Neural cell (in vitro differentiated cells): ENCODE data around the gene ADGRL3.

ENCODE experiments used
- EP300 ChIP-seq: fragments of 450-650 bp; conservative IDR thresholded peaks from 2 replicates; pipeline ENCODE4 v1.6.1; 2014; ENCODE audit warnings: antibody characterized with exemption, mild to moderate bottlenecking, moderate library complexity; ENCODE audit not compliant: poor library complexity, severe bottlenecking
- SMC3 ChIP-seq: fragments of 450-650 bp; conservative IDR thresholded peaks from 2 replicates; pipeline ENCODE4 v1.6.1; 2014; ENCODE audit warnings: antibody characterized with exemption, mild to moderate bottlenecking, moderate library complexity; ENCODE audit not compliant: poor library complexity
- TAF1 ChIP-seq: IDR thresholded peaks from 2 replicates; pipeline ENCODE4 v1.6.1; 2012; ENCODE audit warnings: low read depth
- TF ChIP-seq, protein P1 (sequence below): fragments of 450-650 bp; IDR thresholded peaks from 2 replicates; pipeline ENCODE4 v1.5.1; 2014; ENCODE audit warnings: antibody characterized with exemption, mild to moderate bottlenecking, moderate library complexity; ENCODE audit not compliant: poor library complexity, severe bottlenecking

DNA sequence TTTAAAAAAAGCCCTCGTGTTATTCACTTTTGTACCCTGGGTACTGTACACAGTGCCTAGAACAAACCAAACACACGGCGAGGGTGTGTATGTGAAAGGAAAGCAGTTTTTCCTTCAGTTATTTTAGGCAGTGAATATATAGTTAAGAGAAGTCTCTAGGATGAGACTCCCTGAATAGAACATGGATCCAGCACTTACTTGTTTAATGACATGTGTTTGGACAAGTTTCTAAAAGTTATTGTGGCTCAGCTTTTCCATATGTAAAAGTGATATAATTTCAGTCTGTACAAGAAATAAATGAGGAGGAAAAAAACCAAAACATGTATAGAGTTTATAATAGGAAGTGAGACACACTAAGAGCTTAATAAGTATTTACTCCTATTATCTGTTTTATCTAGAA, 273.2 kb downstream of the ADGRL3 start:
- TF ChIP-seq TAF1 (no peak), SMC3 (no peak), EP300 (no peak)
- TF ChIP-seq, protein P1, sequence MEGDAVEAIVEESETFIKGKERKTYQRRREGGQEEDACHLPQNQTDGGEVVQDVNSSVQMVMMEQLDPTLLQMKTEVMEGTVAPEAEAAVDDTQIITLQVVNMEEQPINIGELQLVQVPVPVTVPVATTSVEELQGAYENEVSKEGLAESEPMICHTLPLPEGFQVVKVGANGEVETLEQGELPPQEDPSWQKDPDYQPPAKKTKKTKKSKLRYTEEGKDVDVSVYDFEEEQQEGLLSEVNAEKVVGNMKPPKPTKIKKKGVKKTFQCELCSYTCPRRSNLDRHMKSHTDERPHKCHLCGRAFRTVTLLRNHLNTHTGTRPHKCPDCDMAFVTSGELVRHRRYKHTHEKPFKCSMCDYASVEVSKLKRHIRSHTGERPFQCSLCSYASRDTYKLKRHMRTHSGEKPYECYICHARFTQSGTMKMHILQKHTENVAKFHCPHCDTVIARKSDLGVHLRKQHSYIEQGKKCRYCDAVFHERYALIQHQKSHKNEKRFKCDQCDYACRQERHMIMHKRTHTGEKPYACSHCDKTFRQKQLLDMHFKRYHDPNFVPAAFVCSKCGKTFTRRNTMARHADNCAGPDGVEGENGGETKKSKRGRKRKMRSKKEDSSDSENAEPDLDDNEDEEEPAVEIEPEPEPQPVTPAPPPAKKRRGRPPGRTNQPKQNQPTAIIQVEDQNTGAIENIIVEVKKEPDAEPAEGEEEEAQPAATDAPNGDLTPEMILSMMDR: no peak
